Measurements from ENCODE around the gene ADPRHL1.

The ADPRHL1 gene

DNA sequence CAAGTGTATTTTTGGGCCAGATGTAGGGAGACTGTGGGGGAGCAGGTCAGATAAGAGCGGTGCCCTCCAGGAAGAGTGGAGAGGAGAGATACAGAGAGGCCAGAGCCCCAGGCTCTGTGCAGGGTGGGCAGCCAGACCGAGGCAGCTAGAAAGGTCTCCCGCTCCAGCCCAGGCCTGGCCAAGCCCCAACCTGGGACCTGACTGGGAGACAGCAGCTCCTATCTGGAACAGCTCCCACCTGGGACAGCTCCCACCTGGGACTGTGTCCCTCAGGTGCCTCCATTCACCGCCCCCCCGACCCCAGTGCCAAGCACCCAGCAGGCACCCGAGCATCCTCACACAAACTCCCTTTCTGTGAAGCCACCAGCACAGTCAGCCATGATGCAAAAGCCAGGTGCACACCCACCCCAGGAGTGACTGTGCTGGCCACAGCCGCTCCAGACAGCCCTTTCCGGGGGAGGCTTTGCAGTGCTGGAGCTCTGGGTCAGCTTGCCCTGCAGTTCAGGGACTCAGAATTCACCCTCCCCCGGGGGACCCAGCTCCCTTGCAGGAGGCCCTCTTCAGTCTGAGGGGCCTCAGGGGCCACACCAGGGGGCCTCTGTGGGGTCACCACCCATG lies 87.2 kb downstream of the ADPRHL1 start:
- peak; percentile 12 for DNase-seq

DNA sequence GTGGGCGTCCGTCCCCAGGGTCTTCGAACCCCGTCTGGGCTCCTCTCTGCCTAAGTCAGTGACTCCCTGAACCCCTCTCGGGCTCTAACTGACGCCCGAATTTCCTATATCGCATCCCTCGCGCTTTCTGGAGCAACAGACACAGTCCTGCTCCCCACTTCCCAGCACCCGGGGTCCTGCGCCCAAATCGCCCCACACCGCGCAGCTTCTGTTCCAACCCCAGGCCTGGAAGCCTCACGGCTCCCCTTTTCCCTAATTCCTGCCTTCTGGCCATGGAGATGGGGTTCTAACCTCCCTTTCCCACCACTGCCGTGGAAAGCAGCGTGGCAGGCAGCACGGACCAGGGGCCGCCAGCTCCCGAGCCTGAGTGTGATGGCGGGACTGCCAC lies 87.7 kb downstream of the ADPRHL1 start:
- DNase-seq, result no peak

- no peak for DNase-seq
These were observed 88.2 kb downstream of the ADPRHL1 start for GRCh38 chr13:113364901-113365582.

- DNase-seq, result no peak
These were observed 88.9 kb downstream of the ADPRHL1 start for GRCh38 chr13:113364311-113364889.

- no peak for DNase-seq
These were observed 91.9 kb downstream of the ADPRHL1 start for GRCh38 chr13:113361406-113361805.

- DNase-seq, result no peak
These were observed 92.8 kb downstream of the ADPRHL1 start for GRCh38 chr13:113360446-113360845.

- peak; percentile 38 for DNase-seq
These were observed 93.7 kb downstream of the ADPRHL1 start for GRCh38 chr13:113359571-113359970.

DNA sequence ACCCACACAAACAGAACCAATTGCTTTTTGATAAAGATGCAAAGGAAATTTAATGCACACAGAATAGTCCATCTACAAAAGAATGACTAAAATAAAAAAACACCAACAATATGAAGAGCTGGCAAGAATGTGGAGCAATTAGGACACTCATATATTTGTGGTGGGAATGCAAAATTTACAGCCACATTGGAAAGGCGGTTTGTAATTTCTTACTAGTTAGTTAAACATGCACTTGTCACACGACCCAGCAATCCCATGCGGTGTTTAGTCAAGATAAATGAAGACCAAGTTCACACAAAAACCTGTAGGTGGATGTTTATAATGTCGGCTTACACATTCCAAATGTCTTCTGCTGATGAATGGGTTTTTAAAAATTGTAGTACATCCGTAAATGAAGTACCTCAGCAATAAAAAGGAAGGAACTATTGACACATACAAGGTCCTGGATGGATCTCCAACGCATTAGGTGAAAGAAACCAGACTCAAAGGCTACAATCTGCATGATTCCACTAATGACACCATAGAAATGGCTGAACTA lies 94.6 kb downstream of the ADPRHL1 start:
- DNase-seq, result no peak

DNA sequence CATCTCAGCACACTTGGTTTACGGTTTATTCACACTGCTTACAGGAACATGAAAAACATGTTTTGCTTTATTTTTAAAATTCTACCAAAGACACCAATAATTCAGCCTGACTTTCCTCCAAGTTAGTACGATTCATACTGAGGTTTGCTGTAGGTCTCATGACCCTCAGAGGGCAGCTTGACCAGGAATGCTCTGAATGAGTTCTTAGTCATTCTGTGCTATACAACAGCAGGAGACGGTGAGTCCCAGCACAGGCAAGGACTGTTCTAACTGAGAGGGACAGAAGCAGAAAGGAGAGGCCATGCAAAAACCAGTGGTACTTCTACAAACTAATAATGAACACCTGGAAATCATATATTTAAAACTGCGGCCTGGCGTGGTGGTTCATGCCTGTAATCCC lies 95.8 kb downstream of the ADPRHL1 start:
- DNase-seq, result no peak

DNA sequence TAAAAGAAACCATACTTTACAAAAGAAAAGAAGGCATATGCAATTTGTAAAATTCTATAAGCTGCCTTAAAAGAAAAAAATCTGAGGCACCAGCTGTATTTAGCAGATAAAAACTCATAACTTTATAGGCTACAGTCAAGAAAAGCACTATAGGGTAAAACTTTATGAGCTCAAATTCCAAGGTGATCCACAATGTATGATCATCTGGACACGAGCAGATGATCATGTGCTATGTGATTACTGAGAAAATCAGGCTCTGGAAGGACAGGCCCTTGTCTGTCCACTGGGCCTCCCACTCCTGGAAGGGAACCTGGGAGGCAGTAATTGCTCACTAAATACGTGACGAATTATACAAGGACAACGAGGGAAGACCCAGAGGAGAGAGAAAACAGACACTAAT lies 96.7 kb downstream of the ADPRHL1 start:
- DNase-seq, result no peak

DNA sequence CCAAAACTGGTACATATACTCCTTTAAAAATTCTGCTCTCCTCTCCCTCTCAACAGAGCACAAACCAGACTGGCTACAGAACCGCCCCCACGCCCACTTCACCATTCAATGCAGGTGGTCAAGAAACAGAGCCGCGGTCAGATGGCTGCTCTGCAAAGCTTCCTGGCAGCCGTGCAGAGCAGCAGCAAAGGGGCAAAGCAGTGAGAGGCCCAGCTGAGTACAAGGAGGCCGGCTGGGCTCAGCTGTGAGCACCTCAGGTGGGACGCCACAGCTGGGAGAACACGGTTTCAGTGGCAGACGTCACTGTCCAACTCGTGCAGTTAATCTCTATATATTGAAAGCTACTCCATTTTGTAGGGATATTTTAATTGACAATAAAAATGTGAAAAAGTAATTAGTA lies 97.7 kb downstream of the ADPRHL1 start:
- DNase-seq, result no peak

GRCh38 chr13:113354831-113355610 lies 98.3 kb downstream of the ADPRHL1 start:
- no peak for DNase-seq

GRCh38 chr13:113353254-113353653 lies 100.0 kb downstream of the ADPRHL1 start:
- DNase-seq, result no peak

- no peak for DNase-seq
These were observed 101.7 kb downstream of the ADPRHL1 start for GRCh38 chr13:113351514-113352026.

- no peak for DNase-seq
These were observed 102.4 kb downstream of the ADPRHL1 start for GRCh38 chr13:113350938-113351335.

DNA sequence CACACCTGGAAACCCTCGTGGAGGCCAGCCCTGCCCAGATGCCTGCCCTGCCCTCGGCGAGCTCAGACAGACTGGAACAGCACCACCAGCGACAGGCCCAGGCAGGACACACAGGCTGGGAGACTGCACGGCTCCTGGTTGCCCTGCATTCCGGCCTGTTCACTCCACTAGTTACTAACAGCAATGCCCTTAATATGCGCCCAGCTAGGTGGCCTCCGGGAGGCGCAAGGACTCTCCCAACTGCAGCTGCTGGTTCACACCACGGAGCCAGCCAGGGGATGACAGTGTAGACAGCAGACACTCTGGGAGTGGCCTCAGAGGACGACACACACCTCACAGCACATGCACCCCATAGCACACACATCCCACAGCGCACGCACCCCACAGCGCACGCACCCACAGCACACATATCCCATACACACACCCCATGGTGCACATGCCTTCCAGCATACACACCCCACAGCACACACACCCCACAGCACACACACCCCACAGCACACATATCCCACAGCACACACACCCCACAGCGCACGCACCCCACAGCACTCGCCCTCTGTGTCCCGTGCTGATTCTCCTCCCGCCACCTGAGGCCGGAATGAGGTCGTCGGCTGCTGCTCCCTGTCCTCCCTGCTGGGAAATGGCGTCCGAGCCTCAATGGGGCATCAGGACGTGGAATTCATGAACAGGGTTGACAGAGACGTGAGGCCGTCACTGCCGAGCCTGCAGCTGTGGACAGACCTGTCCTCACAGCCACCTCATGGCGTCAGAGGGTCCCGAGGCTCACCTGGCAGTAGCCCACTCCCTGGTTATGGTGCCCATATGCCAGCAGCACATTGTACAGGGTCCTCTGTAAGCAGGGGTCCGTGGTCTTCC lies 103.0 kb downstream of the ADPRHL1 start:
- no peak for DNase-seq
